Panc1 (cell line): Measurements from ENCODE around the gene ERN2. TPM values are rescaled to one million over a fixed set of nuclear protein-coding genes. Genes with fewer than 3 reads are reported as not detected.

Experiments used
- ATAC-seq: fragments of 200-7000 bp; cut with Tn5 transposase; 2 replicates; pipeline ENCODE4 v1.9.1; 2020; ENCODE audit warnings: mild to moderate bottlenecking, moderate library complexity
- BruUV-seq: library from RNA; stranded (reverse); fragments of 400-500 nt; replicated peaks from 2 replicates; lab custom pipeline; 2021; lab: Mats Ljungman, UMichigan
- CTCF ChIA-PET: fragments of 300-600 bp; sonication (Branson Sonifier 250); formaldehyde crosslinking; loops from one replicate; lab custom pipeline; 2022; ENCODE audit warnings: antibody characterized with exemption; lab: Charles Lee
- POLR2A ChIA-PET: fragments of 300-600 bp; sonication (Branson Sonifier 250); formaldehyde crosslinking; loops from one replicate; lab custom pipeline; 2022; ENCODE audit warnings: antibody characterized with exemption; lab: Charles Lee
- DNase-seq: peaks from one replicate; pipeline ENCODE4 v3.0.0-alpha.2; 2010; ENCODE audit warnings: low read depth, low spot score
- H3K27ac ChIP-seq: 2 replicates; pipeline ENCODE4 v1.5.1; 2011; ENCODE audit warnings: mild to moderate bottlenecking, low read length, inconsistent platforms
- H3K27me3 ChIP-seq: fragments of 200-500 bp; sonication (Bioruptor generic); 2 replicates; pipeline ENCODE4 v1.6.0; 2014; ENCODE audit warnings: low read length, inconsistent platforms; ENCODE audit not compliant: control insufficient read depth, insufficient read depth
- H3K36me3 ChIP-seq: fragments of 200-500 bp; sonication (Bioruptor generic); 2 replicates; pipeline ENCODE4 v1.5.1; 2014; ENCODE audit warnings: inconsistent platforms, mild to moderate bottlenecking, low read length, moderate library complexity; ENCODE audit not compliant: control insufficient read depth, insufficient read depth
- H3K4me1 ChIP-seq: 2 replicates; pipeline ENCODE4 v1.5.1; 2011; ENCODE audit warnings: inconsistent platforms, mild to moderate bottlenecking, low read length, moderate library complexity; ENCODE audit not compliant: control insufficient read depth, insufficient read depth
- H3K4me3 ChIP-seq, 2 experiments: 2 replicates each; pipeline ENCODE4 v1.5.1; 2011 to 2012; ENCODE audit warnings: low read depth in 2 of 2, low read length in 2 of 2, mild to moderate bottlenecking in 2 of 2, inconsistent platforms in 1 of 2, moderate library complexity in 1 of 2
- H3K9me3 ChIP-seq: fragments of 200-500 bp; sonication (Bioruptor generic); 2 replicates; pipeline ENCODE4 v1.5.1; 2014; ENCODE audit warnings: low read depth, mild to moderate bottlenecking, inconsistent platforms, low read length, moderate library complexity; ENCODE audit not compliant: control insufficient read depth, insufficient read depth
- CTCF ChIP-seq: fragments of 450-650 bp; IDR thresholded peaks from 2 replicates; pipeline ENCODE4 v1.5.1; 2017; ENCODE audit warnings: mild to moderate bottlenecking
- POLR2AphosphoS5 ChIP-seq: IDR thresholded peaks from 2 replicates; pipeline ENCODE4 v1.6.1; 2012; ENCODE audit warnings: mild to moderate bottlenecking, low read depth, low read length, moderate library complexity
- REST ChIP-seq, 2 experiments: IDR thresholded peaks; 2 replicates each; pipeline ENCODE4 v1.6.1; 2011 to 2012; ENCODE audit warnings: low read depth in 2 of 2, control low read depth in 1 of 2, low read length in 1 of 2, mild to moderate bottlenecking in 1 of 2, moderate library complexity in 1 of 2; ENCODE audit not compliant: insufficient read depth in 1 of 2
- SIN3A ChIP-seq: IDR thresholded peaks from 2 replicates; pipeline ENCODE4 v1.6.1; 2012; ENCODE audit warnings: low read depth, mild to moderate bottlenecking, low read length, moderate library complexity, borderline replicate concordance; ENCODE audit not compliant: insufficient read depth
- TCF7L2 ChIP-seq: IDR thresholded peaks from 2 replicates; pipeline ENCODE4 v1.6.1; 2011; ENCODE audit warnings: mild to moderate bottlenecking, low read depth, low read length, inconsistent platforms
- in situ Hi-C: cut with HindIII; loops from 2 replicates; pipeline ENCODE4 v1.10.0; 2016; ENCODE audit warnings: low sequenced_read_pairs, low pct_unique_long_range_greater_than_20kb
- intact Hi-C: fragments of 100-400 bp; cut with micrococcal nuclease; formaldehyde crosslinking; loops from one replicate; pipeline ENCODE4 v1.10.0; 2022; ENCODE audit not compliant: unreplicated experiment
- total RNA-seq: library from RNA; stranded (reverse); gene quantifications from one replicate; pipeline ENCODE4 v1.2.1, GENCODE V29; 2021; ENCODE audit not compliant: unreplicated experiment

Gene ERN2
- total RNA-seq, 1 experiment from 2014 or later, result not detected

- Histone ChIP-seq H3K4me3 (no peak overlapping the region), H3K27me3 (no peaks in the 10 kb centered on the region), H3K4me1 (peaks cover 26% of the 10 kb centered on the region), H3K36me3 (peaks cover 26% of the 10 kb centered on the region), H3K9me3 (no peaks in the 10 kb centered on the region), H3K27ac (no peak overlapping the region)
- ChIA-PET POLR2A (no interaction called here), CTCF (interaction anchor here (0.7 kb wide), 1 partner anchor 237 kb away, joined by 3 read pairs; no protein-coding TSS in a partner anchor)
- no peak for DNase-seq
- ATAC-seq, result no peak
- intact Hi-C loops, result no loop called here
- no TSS peak for BruUV-seq
- in situ Hi-C loops, result no loop called here
- TF ChIP-seq SIN3A (no peak), POLR2AphosphoS5 (no peak), REST (IDR thresholded peaks at IDR 0.05; ENCODE audit: insufficient read depth in 1 of 2, low read depth in 2 of 2, low read length in 1 of 2) (no peak), TCF7L2 (no peak), CTCF (no peak)
Observed at GRCh38 chr16:23682181-23682580, 30.8 kb downstream of the ERN2 start.

- H3K9me3 ChIP-seq, result no peaks in the 10 kb centered on the region
- POLR2A ChIA-PET, result interaction anchor here (0.9 kb wide), 1 partner anchor 11 kb away, joined by 3 read pairs; no protein-coding TSS in a partner anchor
- CTCF ChIA-PET, result no interaction called here
- intact Hi-C loops, result no loop called here
- peaks cover 21% of the 10 kb centered on the region for H3K36me3 ChIP-seq
- DNase-seq, result no peak
- H3K4me3 ChIP-seq, result peak overlapping the region; percentile 68 to 77
- TF ChIP-seq POLR2AphosphoS5 (no peak), SIN3A (no peak), REST (IDR thresholded peaks at IDR 0.05; ENCODE audit: insufficient read depth in 1 of 2, low read depth in 2 of 2, low read length in 1 of 2) (no peak), TCF7L2 (no peak), CTCF (no peak)
- H3K4me1 ChIP-seq, result peaks cover 29% of the 10 kb centered on the region
- peak overlapping the region; percentile 96 for H3K27ac ChIP-seq
- BruUV-seq, result no TSS peak
- ATAC-seq, result no peak
- no peaks in the 10 kb centered on the region for H3K27me3 ChIP-seq
- in situ Hi-C loops, result no loop called here
Observed at GRCh38 chr16:23679986-23680336, 33.1 kb downstream of the ERN2 start.
